SKM-1 (cell line): ENCODE results near the gene UCHL5.
"Not testable (repeated sequence)": the region's sequence is repeated elsewhere in the genome, so short reads cannot be mapped to it uniquely, and the experiment has no call there.

Source experiments
- DNase-seq: peaks from one replicate; lab custom pipeline; 2025; ENCODE audit not compliant: unreplicated experiment; lab: John Stamatoyannopoulos, UW

Gene UCHL5

GRCh38 chr1:193013005-193013404 lies 46.2 kb downstream of the UCHL5 start:
- DNase-seq: no peak

- no peak for DNase-seq
These were observed 47.8 kb downstream of the UCHL5 start for GRCh38 chr1:193011406-193011805.

GRCh38 chr1:193009501-193009900 lies 49.7 kb downstream of the UCHL5 start:
- DNase-seq: no peak

GRCh38 chr1:193005785-193006184 lies 53.4 kb downstream of the UCHL5 start:
- no peak for DNase-seq

GRCh38 chr1:192998536-192998935 lies 60.6 kb downstream of the UCHL5 start:
- no peak for DNase-seq

- DNase-seq: no peak
These were observed 65.0 kb downstream of the UCHL5 start for GRCh38 chr1:192994141-192994540.

GRCh38 chr1:192993426-192994085 lies 65.6 kb downstream of the UCHL5 start:
- DNase-seq: no peak

- not testable (repeated sequence) for DNase-seq
These were observed 72.3 kb downstream of the UCHL5 start for GRCh38 chr1:192986748-192987334.

GRCh38 chr1:192986110-192986747 lies 72.9 kb downstream of the UCHL5 start:
- DNase-seq: no peak

GRCh38 chr1:192984080-192984479 lies 75.1 kb downstream of the UCHL5 start:
- no peak for DNase-seq

- no peak for DNase-seq
These were observed 75.7 kb downstream of the UCHL5 start for GRCh38 chr1:192983349-192983980.

- DNase-seq: no peak
These were observed 78.3 kb downstream of the UCHL5 start for GRCh38 chr1:192980856-192981255.

- not testable (repeated sequence) for DNase-seq
These were observed 78.8 kb downstream of the UCHL5 start for GRCh38 chr1:192980334-192980733.

- no peak for DNase-seq
These were observed 79.6 kb downstream of the UCHL5 start for GRCh38 chr1:192979542-192979941.

- DNase-seq: no peak
These were observed 80.9 kb downstream of the UCHL5 start for GRCh38 chr1:192978195-192978710.

GRCh38 chr1:192977089-192977706 lies 82.0 kb downstream of the UCHL5 start:
- no peak for DNase-seq

- no peak for DNase-seq
These were observed 82.6 kb downstream of the UCHL5 start for GRCh38 chr1:192976576-192976975.

- no peak for DNase-seq
These were observed 84.5 kb downstream of the UCHL5 start for GRCh38 chr1:192974701-192975100.

GRCh38 chr1:192973988-192974387 lies 85.2 kb downstream of the UCHL5 start:
- DNase-seq: no peak

- no peak for DNase-seq
These were observed 86.0 kb downstream of the UCHL5 start for GRCh38 chr1:192973202-192973601.

- DNase-seq: no peak
These were observed 90.1 kb downstream of the UCHL5 start for GRCh38 chr1:192969091-192969490.
